HepG2 (cell line): Measurements from ENCODE around the gene CAMSAP1. TPM values are rescaled to one million over a fixed set of nuclear protein-coding genes. Genes with fewer than 3 reads are reported as not detected.
"Not testable (repeated sequence)": the region's sequence is repeated elsewhere in the genome, so short reads cannot be mapped to it uniquely, and the experiment has no call there.

Experiments used
- ATAC-seq: fragments of 200-7000 bp; cut with Tn5 transposase; 3 replicates; pipeline ENCODE4 v1.9.1; 2020; ENCODE audit warnings: mild to moderate bottlenecking, moderate library complexity
- BruUV-seq: library from RNA; stranded (reverse); fragments of 400-500 nt; replicated peaks from 2 replicates; lab custom pipeline; 2021; lab: Mats Ljungman, UMichigan
- CTCF ChIA-PET: fragments of 300-600 bp; formaldehyde crosslinking; extraction: SDS; loops from one replicate; lab custom pipeline; 2021; ENCODE audit warnings: low total read pairs, inconsistent platforms, low intra/inter-chr PET ratio; lab: Yijun Ruan, JAX
- POLR2A ChIA-PET: fragments of 350-600 bp; sonication (Branson Sonifier 250); formaldehyde crosslinking; loops from one replicate; lab custom pipeline; 2020; ENCODE audit warnings: antibody characterized with exemption, inconsistent platforms; lab: Yijun Ruan, JAX
- DNase-seq: peaks from one replicate; pipeline ENCODE4 v3.0.0-alpha.2; 2015; ENCODE audit warnings: low spot score
- FAIRE-seq: peaks from 3 replicates; lab custom pipeline; 2011; peaks lifted over from hg19 to GRCh38; lab: Jason Lieb, UNC
- H2AFZ ChIP-seq: one replicate; pipeline ENCODE4 v1.6.1; 2011; ENCODE audit warnings: low read length, inconsistent platforms
- H3K27ac ChIP-seq: fragments of 300-600 bp; 3 replicates; pipeline ENCODE4 v1.8.0; 2011; ENCODE audit warnings: mixed run types, mild to moderate bottlenecking, mixed read lengths, low read length, inconsistent platforms; ENCODE audit not compliant: insufficient read depth; ENCODE audit errors: extremely low read length
- H3K27me3 ChIP-seq, 2 experiments: fragments of 200-600 bp in 1 of 2; 2 replicates in 1 of 2; 3 replicates in 1 of 2; pipeline versions ENCODE4 v1.6.0 to v1.8.0; 2011; ENCODE audit warnings: low read length in 2 of 2, mild to moderate bottlenecking in 2 of 2, moderate library complexity in 2 of 2, inconsistent platforms in 1 of 2; ENCODE audit not compliant: insufficient read depth in 2 of 2, control insufficient read depth in 1 of 2
- H3K36me3 ChIP-seq, 2 experiments: fragments of 200-600 bp in 1 of 2; replicated peaks in 1 of 2; 2 replicates in 1 of 2; 3 replicates in 1 of 2; pipeline versions ENCODE4 v1.5.1 to v1.8.0; 2011; ENCODE audit warnings: low read length in 2 of 2, inconsistent platforms in 1 of 2; ENCODE audit not compliant: insufficient read depth in 2 of 2, control insufficient read depth in 1 of 2
- H3K4me1 ChIP-seq: 2 replicates; pipeline ENCODE4 v1.5.1; 2012; ENCODE audit warnings: low read length, inconsistent platforms; ENCODE audit not compliant: insufficient read depth
- H3K4me2 ChIP-seq: 2 replicates; pipeline ENCODE4 v1.6.0; 2011; ENCODE audit warnings: low read depth, low read length, inconsistent platforms
- H3K4me3 ChIP-seq, 3 experiments: fragments of 200-600 bp in 1 of 3; sonication (generic), shearing (Covaris generic) in 1 of 3; replicated peaks in 1 of 3; 2 replicates each; pipeline ENCODE4 v1.5.1; 2011 to 2016; ENCODE audit warnings: low read length in 3 of 3, inconsistent platforms in 2 of 3, low read depth in 2 of 3, mild to moderate bottlenecking in 2 of 3, control low read depth in 1 of 3, mixed read lengths in 1 of 3; ENCODE audit not compliant: insufficient read depth in 1 of 3
- H3K79me2 ChIP-seq: one replicate; pipeline ENCODE4 v1.6.1; 2011; ENCODE audit warnings: low read length, inconsistent platforms; ENCODE audit not compliant: insufficient read depth
- H3K9ac ChIP-seq: 2 replicates; pipeline ENCODE4 v1.6.0; 2011; ENCODE audit warnings: mild to moderate bottlenecking, low read depth, low read length, inconsistent platforms; ENCODE audit not compliant: insufficient read depth
- H3K9me3 ChIP-seq: 2 replicates; pipeline ENCODE4 v1.5.1; 2012; ENCODE audit warnings: mild to moderate bottlenecking, low read length
- H4K20me1 ChIP-seq: 2 replicates; pipeline ENCODE4 v1.6.0; 2011; ENCODE audit warnings: inconsistent platforms, mild to moderate bottlenecking, low read length, moderate library complexity; ENCODE audit not compliant: insufficient read depth
- ATF7 ChIP-seq, 2 experiments: fragments of 450-650 bp in 1 of 2; sonication (generic) in 1 of 2; formaldehyde crosslinking in 1 of 2; IDR thresholded peaks; 2 replicates each; pipeline versions ENCODE4 v1.4.0 to v1.6.1; 2016 to 2020; ENCODE audit warnings: antibody characterized with exemption in 1 of 2, mild to moderate bottlenecking in 1 of 2, missing genetic modification reagents in 1 of 2
- GABPA ChIP-seq, 2 experiments: IDR thresholded peaks; 2 replicates each; pipeline ENCODE4 v1.6.1; 2011 to 2016; ENCODE audit warnings: low read depth in 2 of 2, low read length in 1 of 2, missing biosample characterization in 1 of 2, missing genetic modification characterization in 1 of 2
- HINFP ChIP-seq: sonication (generic); formaldehyde crosslinking; IDR thresholded peaks from 2 replicates; pipeline ENCODE4 v1.4.0; 2020; ENCODE audit warnings: low read depth, mild to moderate bottlenecking, missing genetic modification reagents
- SRSF9 ChIP-seq: fragments of 200-400 bp; formaldehyde crosslinking; IDR thresholded peaks from 2 replicates; pipeline ENCODE4 v1.6.1; 2018; ENCODE audit warnings: borderline replicate concordance, mild to moderate bottlenecking, low read depth, low read length; ENCODE audit not compliant: insufficient read depth, poor library complexity, severe bottlenecking
- TBP ChIP-seq: sonication (generic); formaldehyde crosslinking; IDR thresholded peaks from 2 replicates; pipeline ENCODE4 v1.5.0; 2020; ENCODE audit warnings: missing genetic modification reagents
- TSC22D2 ChIP-seq: sonication (generic); formaldehyde crosslinking; IDR thresholded peaks from 2 replicates; pipeline ENCODE4 v1.5.1; 2020; ENCODE audit warnings: missing genetic modification reagents, mild to moderate bottlenecking, borderline replicate concordance
- ZNF430 ChIP-seq: sonication (generic); formaldehyde crosslinking; IDR thresholded peaks from 2 replicates; pipeline ENCODE4 v1.9.0; 2021; ENCODE audit warnings: mild to moderate bottlenecking, missing genetic modification reagents
- WGBS: methylation state at CpG from one replicate; pipeline ENCODE4 v1.1.6; 2017; ENCODE audit warnings: low lambda C conversion rate; 5-methylcytosine and 5-hydroxymethylcytosine counted together
- in situ Hi-C: cut with HindIII; loops from 2 replicates; pipeline ENCODE4 v1.10.0; 2017; ENCODE audit warnings: low pct_unique_long_range_greater_than_20kb; ENCODE audit not compliant: extremely low pct_ligation_motif_present
- intact Hi-C: fragments of 100-400 bp; cut with micrococcal nuclease; formaldehyde crosslinking; loops from one replicate; pipeline ENCODE4 v1.10.0; 2022; ENCODE audit not compliant: unreplicated experiment
- polyA plus RNA-seq, 8 experiments: library from polyadenylated mRNA; depleted of rRNA in 3 of 8; stranded (reverse) in 7 of 8; unstranded in 1 of 8; fragments of >200 nt; fragmentation: Illumina TruSeq in 4 of 8; extraction: Trizol in 4 of 8; gene quantifications; 2 replicates each; pipeline versions ENCODE4 v1.2.1 to v1.2.3, GENCODE V29; 2011 to 2016; ENCODE audit warnings: low read depth in 4 of 8, missing spikeins in 1 of 8, mixed read lengths in 1 of 8; ENCODE audit not compliant: insufficient read depth in 1 of 8
- total RNA-seq, 5 experiments: library from RNA; depleted of rRNA; stranded (reverse); fragments of >200 nt; fragmentation: Illumina TruSeq; extraction: Trizol; gene quantifications; 2 replicates each; pipeline ENCODE4 v1.2.3, GENCODE V29; 2016; ENCODE audit warnings: low read depth in 1 of 5
- TF ChIP-seq, protein P1 (sequence below): sonication (generic); formaldehyde crosslinking; IDR thresholded peaks from 2 replicates; pipeline ENCODE4 v1.5.0; 2020; ENCODE audit warnings: mild to moderate bottlenecking, low read depth, missing genetic modification reagents, borderline replicate concordance

The CAMSAP1 gene
- total and polyA plus RNA-seq, 2 of the 13 experiments (the other 11 are each of a cell fraction or from before 2014, with no cell fraction given) = 3.8 to 12.4 TPM

DNA sequence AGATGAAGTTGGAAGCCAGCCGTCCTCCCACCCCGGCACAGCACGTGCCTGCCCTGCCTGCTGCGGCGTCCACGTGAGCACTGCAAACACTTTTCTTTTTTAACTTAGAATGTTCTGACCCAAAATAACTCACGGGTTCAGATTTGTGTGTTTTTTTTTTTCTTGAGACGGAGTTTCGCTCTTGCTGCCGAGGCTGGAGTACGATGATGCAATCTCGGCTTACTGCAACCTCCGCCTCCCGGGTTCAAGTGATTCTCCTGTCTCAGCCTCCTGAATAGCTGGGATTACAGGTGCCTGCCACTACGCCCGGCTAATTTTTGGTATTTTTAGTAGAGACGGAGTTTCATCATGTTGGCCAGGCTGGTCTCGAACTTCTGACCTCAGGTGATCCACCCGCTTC, 39.8 kb upstream of the CAMSAP1 start:
- WGBS = 99% methylated on average over 19 of the region's 19 CpGs
- FAIRE-seq; ATAC-seq; H3K27ac ChIP-seq; DNase-seq; H3K27me3 ChIP-seq; H3K4me3 ChIP-seq; CTCF ChIA-PET; H3K4me1 ChIP-seq; H2AFZ ChIP-seq; H3K79me2 ChIP-seq; H4K20me1 ChIP-seq; in situ Hi-C loops; H3K9me3 ChIP-seq; POLR2A ChIA-PET; H3K9ac ChIP-seq; H3K4me2 ChIP-seq; intact Hi-C loops; BruUV-seq; TF ChIP-seq ATF7 (CRISPR knock-in tag; IDR thresholded peaks at IDR 0.05): not testable (repeated sequence)
- TF ChIP-seq ATF7 (IDR thresholded peaks at IDR 0.05) = peak; percentile 46; the same call in 1 of the 2 replicates
- H3K36me3 ChIP-seq = peaks cover 18 to 61% of the 10 kb centered on the region in 2 experiments

DNA sequence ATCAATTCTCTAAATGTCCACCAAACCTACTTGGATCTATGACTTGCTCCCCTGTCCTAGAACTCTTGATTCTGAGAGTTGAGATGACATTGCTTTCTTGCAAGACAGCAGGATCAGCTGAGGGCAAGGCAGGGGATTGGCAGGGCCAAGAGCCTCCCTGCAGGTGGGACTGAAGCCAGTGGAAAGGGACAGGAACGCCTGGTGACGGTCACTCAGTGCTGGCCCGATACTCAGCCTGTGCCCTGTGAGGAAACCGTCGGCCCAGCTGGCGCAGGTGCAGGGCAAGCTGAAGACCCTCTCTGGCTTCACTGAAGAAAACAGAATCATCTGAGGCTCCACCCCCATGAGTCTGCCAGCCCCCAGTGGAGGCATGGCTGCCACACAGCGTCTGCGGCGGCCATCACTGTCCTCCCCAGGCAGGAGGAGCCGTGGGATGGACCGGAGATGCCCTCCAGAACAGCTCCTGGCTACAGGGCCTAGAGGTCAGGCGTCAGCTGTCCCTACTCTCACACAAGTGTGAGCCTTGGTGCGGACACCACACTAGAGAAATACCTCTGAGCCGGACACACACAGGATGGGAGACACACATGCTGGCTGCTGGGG, 39.1 kb upstream of the CAMSAP1 start:
- Histone ChIP-seq H3K9ac (no peak overlapping the region), H3K4me1 (no peaks in the 10 kb centered on the region), H3K36me3 (peaks cover 16 to 61% of the 10 kb centered on the region in 2 experiments), H3K4me2 (no peak overlapping the region), H3K27ac (no peak overlapping the region), H3K9me3 (no peaks in the 10 kb centered on the region), H3K4me3 (no peak overlapping the region), H2AFZ (no peak overlapping the region), H4K20me1 (no peaks in the 10 kb centered on the region), H3K27me3 (no peaks in the 10 kb centered on the region), H3K79me2 (no peaks in the 10 kb centered on the region)
- no TSS peak for BruUV-seq
- FAIRE-seq = no peak
- in situ Hi-C loops = no loop called here
- CTCF ChIA-PET = no interaction called here
- DNase-seq = no peak
- WGBS = 100% methylated on average over 6 of the region's 14 CpGs
- no peak for TF ChIP-seq GABPA (IDR thresholded peaks at IDR 0.05; ENCODE audit: low read depth, low read length)
- TF ChIP-seq GABPA (CRISPR knock-in tag; IDR thresholded peaks at IDR 0.05; ENCODE audit: low read depth) = no peak
- TF ChIP-seq, protein P1, sequence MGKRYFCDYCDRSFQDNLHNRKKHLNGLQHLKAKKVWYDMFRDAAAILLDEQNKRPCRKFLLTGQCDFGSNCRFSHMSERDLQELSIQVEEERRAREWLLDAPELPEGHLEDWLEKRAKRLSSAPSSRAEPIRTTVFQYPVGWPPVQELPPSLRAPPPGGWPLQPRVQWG (CRISPR knock-in tag) = no peak
- TF ChIP-seq TSC22D2 (CRISPR knock-in tag) = no peak
- TF ChIP-seq ZNF430 (CRISPR knock-in tag) = no peak
- no peak for TF ChIP-seq TBP
- TF ChIP-seq SRSF9 = no peak
- TF ChIP-seq HINFP (CRISPR knock-in tag) = no peak
- no peak for ATAC-seq
- intact Hi-C loops = no loop called here
- POLR2A ChIA-PET = no interaction called here
